ENCODE results near the gene AEBP1.

DNA sequence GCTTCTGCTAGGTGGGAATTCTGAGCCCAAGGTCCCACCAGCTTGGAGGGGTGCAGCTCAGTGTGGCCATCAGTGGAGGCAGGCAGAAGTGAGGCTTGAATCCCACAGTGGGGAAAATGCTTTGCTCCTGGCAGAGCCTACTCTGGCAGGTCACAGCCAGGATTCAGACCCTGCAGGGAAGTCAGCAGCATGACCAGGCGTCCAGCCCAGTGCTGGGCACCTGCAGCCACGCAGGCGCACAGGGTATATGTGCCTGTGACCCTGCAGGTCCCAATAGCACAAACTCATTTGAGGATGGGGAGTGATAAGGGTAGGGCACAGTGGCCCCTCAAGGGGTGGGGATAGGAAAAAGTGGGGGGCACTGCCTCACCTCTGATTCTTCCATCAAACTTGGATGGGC, 8.4 kb upstream of the AEBP1 start:
- no peak for TF ChIP-seq POLR2AphosphoS5 (IDR thresholded peaks at IDR 0.05; ENCODE audit: borderline replicate concordance, low read depth, low read length)
- TF ChIP-seq EZH2 (IDR thresholded peaks at IDR 0.05), result no peak
